Parathyroid adenoma (tissue), 2 donors: ENCODE data around the gene SALL2.
A peak's percentile ranks its signal among the peaks of the same experiment; 100 is the strongest.

Experiments
- H2AFZ ChIP-seq: fragments of 300-600 bp; sonication (generic); one replicate; pipeline ENCODE4 v1.7.0; 2017; ENCODE audit warnings: antibody characterized with exemption, mild to moderate bottlenecking
- H3K27ac ChIP-seq: fragments of 300-600 bp; sonication (generic); one replicate; pipeline ENCODE4 v1.7.0; 2017
- H3K27me3 ChIP-seq: fragments of 300-600 bp; sonication (generic); one replicate; pipeline ENCODE4 v1.7.0; 2017; ENCODE audit warnings: low read length; ENCODE audit not compliant: control insufficient read depth, insufficient read depth
- H3K36me3 ChIP-seq: fragments of 300-600 bp; sonication (generic); one replicate; pipeline ENCODE4 v1.7.0; 2017; ENCODE audit warnings: low read length; ENCODE audit not compliant: control insufficient read depth, insufficient read depth
- H3K4me1 ChIP-seq: fragments of 300-600 bp; sonication (generic); one replicate; pipeline ENCODE4 v1.7.0; 2017; ENCODE audit warnings: control low read depth
- H3K4me2 ChIP-seq: fragments of 300-600 bp; sonication (generic); one replicate; pipeline ENCODE4 v1.7.0; 2017; ENCODE audit warnings: low read length
- H3K4me3 ChIP-seq: fragments of 300-600 bp; sonication (generic); one replicate; pipeline ENCODE4 v1.7.0; 2017; ENCODE audit warnings: low read depth, low read length
- H3K79me2 ChIP-seq: fragments of 300-600 bp; sonication (generic); one replicate; pipeline ENCODE4 v1.7.0; 2017; ENCODE audit warnings: control low read depth
- H3K9ac ChIP-seq: fragments of 300-600 bp; sonication (generic); one replicate; pipeline ENCODE4 v1.7.0; 2017; ENCODE audit warnings: mild to moderate bottlenecking
- H3K9me3 ChIP-seq: fragments of 300-600 bp; sonication (generic); one replicate; pipeline ENCODE4 v1.7.0; 2017; ENCODE audit warnings: low read length; ENCODE audit not compliant: control insufficient read depth
- CTCF ChIP-seq: fragments of 300-600 bp; sonication (generic); IDR thresholded peaks from one replicate; pipeline ENCODE4 v1.7.0; 2017; ENCODE audit warnings: antibody characterized with exemption, mild to moderate bottlenecking
- donor health status: primary hyperparathyroidism.

SALL2 gene

DNA sequence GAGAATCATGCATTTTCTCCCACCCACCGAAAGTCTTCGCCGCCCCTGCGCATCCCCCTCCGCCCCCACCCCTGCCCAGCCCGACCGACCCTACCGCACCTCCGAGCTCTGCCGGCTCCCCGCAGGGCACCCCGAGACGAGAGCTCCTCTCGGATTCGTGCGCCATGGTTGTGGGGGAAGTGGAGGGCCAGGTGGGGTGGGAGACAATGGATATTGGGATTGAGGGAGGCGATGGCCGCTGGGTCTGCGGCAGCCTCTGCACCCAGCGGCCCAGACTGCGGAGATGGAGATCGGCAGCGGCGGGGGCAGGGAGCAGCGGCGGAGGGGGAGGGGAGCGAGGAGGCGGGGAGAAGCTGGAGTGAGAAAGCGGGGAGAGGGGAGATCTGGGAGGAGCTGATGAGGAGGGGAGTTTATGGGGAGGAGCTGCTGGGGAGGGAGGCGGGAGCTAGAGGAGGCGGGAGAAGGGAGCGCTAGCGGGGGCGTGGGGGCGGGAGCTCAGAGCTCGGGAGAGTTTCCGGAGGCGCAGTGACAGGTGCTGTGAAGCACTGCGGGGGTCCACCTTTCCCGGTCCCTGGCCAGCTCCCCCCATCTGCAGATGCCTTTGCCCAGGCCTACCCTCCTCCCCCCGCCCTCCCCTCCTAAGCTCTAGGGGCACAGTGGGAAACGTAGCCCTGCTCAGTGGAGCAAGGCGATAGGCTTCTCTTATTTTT, at the start of gene SALL2:
Gene SALL2, minus strand, starts transcription at position 385 of the 710 bp plus-strand sequence. Its CDS starts 219 bp downstream, at position 166.
- no peak for TF ChIP-seq CTCF
- Histone ChIP-seq H3K9me3 (no peaks in the 10 kb centered on the region), H3K4me3 (peak within 1 kb of the TSS; percentile 75), H3K9ac (peak within 1 kb of the TSS; percentile 56), H3K4me2 (peak within 1 kb of the TSS; percentile 81), H3K27me3 (no peaks in the 10 kb centered on the region), H3K4me1 (peaks cover 5% of the 10 kb centered on the region), H3K79me2 (no peaks in the 10 kb centered on the region), H3K27ac (peak within 1 kb of the TSS; percentile 59), H3K36me3 (no peaks in the 10 kb centered on the region), H2AFZ (peak within 1 kb of the TSS; percentile 99)

DNA sequence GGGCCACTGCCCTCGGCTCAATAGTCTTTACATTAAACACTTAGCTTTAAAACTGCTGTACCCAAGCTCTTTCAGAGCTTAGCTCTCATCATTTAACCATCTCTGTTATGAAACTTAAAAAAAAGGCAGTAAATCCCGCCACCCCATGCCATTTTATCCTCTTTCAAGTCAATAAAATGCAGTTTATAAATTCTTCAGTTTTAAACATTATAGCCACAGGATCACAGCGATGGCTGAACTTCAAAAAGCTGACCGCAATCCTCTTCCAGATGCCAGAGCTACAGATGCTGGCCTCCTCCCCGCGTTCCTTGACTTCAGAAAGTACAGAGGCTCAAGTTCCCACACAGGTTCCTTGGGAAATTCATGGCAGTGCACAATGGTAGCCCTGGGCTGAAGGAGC, 49.5 kb upstream of the SALL2 start:
- Histone ChIP-seq H3K9me3 (no peaks in the 10 kb centered on the region), H3K36me3 (no peaks in the 10 kb centered on the region), H3K27me3 (no peaks in the 10 kb centered on the region), H3K4me3 (no peak overlapping the region), H3K4me2 (no peak overlapping the region), H3K4me1 (no peaks in the 10 kb centered on the region), H3K9ac (no peak overlapping the region), H3K27ac (no peak overlapping the region), H3K79me2 (no peaks in the 10 kb centered on the region), H2AFZ (no peak overlapping the region)
- TF ChIP-seq CTCF, result no peak

GRCh38 chr14:21572604-21573003, 46.5 kb upstream of the SALL2 start:
- Histone ChIP-seq H3K27me3 (no peaks in the 10 kb centered on the region), H2AFZ (no peak overlapping the region), H3K9ac (no peak overlapping the region), H3K4me2 (no peak overlapping the region), H3K27ac (no peak overlapping the region), H3K4me1 (no peaks in the 10 kb centered on the region), H3K4me3 (no peak overlapping the region), H3K79me2 (no peaks in the 10 kb centered on the region), H3K9me3 (no peaks in the 10 kb centered on the region), H3K36me3 (no peaks in the 10 kb centered on the region)
- no peak for TF ChIP-seq CTCF

GRCh38 chr14:21558703-21559170, 32.6 kb upstream of the SALL2 start:
- Histone ChIP-seq H3K79me2 (no peaks in the 10 kb centered on the region), H3K9ac (no peak overlapping the region), H2AFZ (no peak overlapping the region), H3K4me3 (no peak overlapping the region), H3K27ac (no peak overlapping the region), H3K4me1 (peaks cover 6% of the 10 kb centered on the region), H3K36me3 (no peaks in the 10 kb centered on the region), H3K27me3 (no peaks in the 10 kb centered on the region), H3K9me3 (no peaks in the 10 kb centered on the region), H3K4me2 (no peak overlapping the region)
- no peak for TF ChIP-seq CTCF
